ENCODE results near the gene XYLT1. TPM values are rescaled to one million over a fixed set of nuclear protein-coding genes. Genes with fewer than 3 reads are reported as not detected.
A peak's percentile ranks its signal among the peaks of the same experiment; 100 is the strongest.

XYLT1 gene
- total RNA-seq, 2 donors from 2014 or later = 6.0 to 15.2 TPM

DNA sequence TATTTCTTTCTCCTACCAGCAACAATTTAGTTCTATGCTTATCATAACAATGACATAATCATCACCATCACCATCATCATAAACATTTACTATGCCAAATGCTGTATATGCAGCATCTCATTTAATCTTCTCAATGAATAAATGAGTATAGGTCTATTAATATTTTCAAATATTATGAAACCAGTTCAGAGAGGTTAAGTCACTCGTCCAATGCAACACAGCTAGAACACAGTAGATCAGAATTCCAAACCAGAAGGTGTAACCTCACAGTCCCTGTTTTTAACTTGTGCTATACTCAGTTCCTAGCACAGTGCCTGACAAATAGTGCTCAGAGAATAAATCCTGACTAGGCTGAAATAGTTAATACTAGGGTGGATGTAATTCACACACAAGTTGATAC is 314.8 kb downstream of the XYLT1 start:
- H3K4me3 ChIP-seq = no peak overlapping the region
- no peaks in the 10 kb centered on the region for H3K4me1 ChIP-seq
- ATAC-seq = no peak
- H3K27ac ChIP-seq = no peak overlapping the region
- TF ChIP-seq POLR2A (IDR thresholded peaks at IDR 0.05) = no peak
- TF ChIP-seq, protein P1, sequence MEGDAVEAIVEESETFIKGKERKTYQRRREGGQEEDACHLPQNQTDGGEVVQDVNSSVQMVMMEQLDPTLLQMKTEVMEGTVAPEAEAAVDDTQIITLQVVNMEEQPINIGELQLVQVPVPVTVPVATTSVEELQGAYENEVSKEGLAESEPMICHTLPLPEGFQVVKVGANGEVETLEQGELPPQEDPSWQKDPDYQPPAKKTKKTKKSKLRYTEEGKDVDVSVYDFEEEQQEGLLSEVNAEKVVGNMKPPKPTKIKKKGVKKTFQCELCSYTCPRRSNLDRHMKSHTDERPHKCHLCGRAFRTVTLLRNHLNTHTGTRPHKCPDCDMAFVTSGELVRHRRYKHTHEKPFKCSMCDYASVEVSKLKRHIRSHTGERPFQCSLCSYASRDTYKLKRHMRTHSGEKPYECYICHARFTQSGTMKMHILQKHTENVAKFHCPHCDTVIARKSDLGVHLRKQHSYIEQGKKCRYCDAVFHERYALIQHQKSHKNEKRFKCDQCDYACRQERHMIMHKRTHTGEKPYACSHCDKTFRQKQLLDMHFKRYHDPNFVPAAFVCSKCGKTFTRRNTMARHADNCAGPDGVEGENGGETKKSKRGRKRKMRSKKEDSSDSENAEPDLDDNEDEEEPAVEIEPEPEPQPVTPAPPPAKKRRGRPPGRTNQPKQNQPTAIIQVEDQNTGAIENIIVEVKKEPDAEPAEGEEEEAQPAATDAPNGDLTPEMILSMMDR (IDR thresholded peaks at IDR 0.05) = no peak
- intact Hi-C loops (cut with DNase I) = no loop called here
- no peak for DNase-seq
- H3K36me3 ChIP-seq (replicated peaks in 1 of 2; ENCODE audit: insufficient read depth in 1 of 2, low read depth in 2 of 2) = no peaks in the 10 kb centered on the region
- no peaks in the 10 kb centered on the region for H3K9me3 ChIP-seq
- WGBS, 2 donors = 85 to 90% methylated on average over 1 of the region's 1 CpG
- no peaks in the 10 kb centered on the region for H3K27me3 ChIP-seq

DNA sequence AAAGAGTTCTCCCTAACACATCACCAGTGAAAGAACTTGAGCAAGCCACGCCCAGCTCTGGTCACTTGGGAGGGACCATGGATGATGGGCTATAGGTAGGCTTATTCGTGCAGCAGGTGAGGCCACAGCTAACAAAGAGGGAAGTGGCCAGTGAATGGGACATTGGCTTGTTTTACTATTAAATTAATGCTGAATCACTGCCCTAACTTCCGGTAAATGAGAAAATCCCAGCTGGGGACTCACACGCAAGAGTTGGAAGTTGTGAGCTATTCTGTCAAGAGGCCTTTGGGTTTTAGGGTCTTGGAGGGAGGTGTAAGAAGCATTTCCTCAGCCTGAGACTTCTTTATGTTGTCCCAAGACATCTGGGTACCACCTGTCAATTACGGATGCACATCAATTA is 315.3 kb downstream of the XYLT1 start:
- no peak overlapping the region for H3K4me3 ChIP-seq
- TF ChIP-seq, protein P1 (IDR thresholded peaks at IDR 0.05) = no peak
- TF ChIP-seq POLR2A (IDR thresholded peaks at IDR 0.05) = no peak
- ATAC-seq (no peak), DNase-seq (no peak)
- 87 to 97% methylated on average over 5 of the region's 5 CpGs for WGBS, 2 donors
- intact Hi-C loops (cut with DNase I) = no loop called here
- no peaks in the 10 kb centered on the region for H3K4me1 ChIP-seq
- H3K36me3 ChIP-seq (replicated peaks in 1 of 2; ENCODE audit: insufficient read depth in 1 of 2, low read depth in 2 of 2) = no peaks in the 10 kb centered on the region
- no peaks in the 10 kb centered on the region for H3K9me3 ChIP-seq
- H3K27me3 ChIP-seq = no peaks in the 10 kb centered on the region
- no peak overlapping the region for H3K27ac ChIP-seq

DNA sequence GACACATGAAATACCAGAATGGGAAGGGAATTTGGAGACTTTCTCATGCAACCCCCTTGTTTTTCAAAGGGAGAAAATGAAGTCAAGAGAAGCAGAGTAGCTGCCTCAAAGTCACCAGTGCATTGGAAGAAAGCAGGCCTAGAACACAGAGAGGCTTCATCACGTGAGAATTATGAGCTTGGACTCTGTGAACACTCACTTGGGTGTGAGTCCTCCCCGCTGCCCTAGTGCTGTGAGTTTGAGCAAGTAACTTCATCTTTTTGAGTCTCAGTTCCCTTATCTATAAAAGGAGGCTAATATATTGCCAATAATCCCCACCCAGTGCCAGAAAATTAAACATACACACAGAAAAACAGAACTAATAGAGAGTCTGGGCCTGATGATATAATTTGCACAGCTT is 315.8 kb downstream of the XYLT1 start:
- Histone ChIP-seq H3K9me3 (no peaks in the 10 kb centered on the region), H3K4me1 (no peaks in the 10 kb centered on the region), H3K27ac (no peak overlapping the region), H3K27me3 (no peaks in the 10 kb centered on the region), H3K36me3 (replicated peaks in 1 of 2; ENCODE audit: insufficient read depth in 1 of 2, low read depth in 2 of 2) (no peaks in the 10 kb centered on the region), H3K4me3 (no peak overlapping the region)
- intact Hi-C loops (cut with DNase I) = no loop called here
- ATAC-seq (no peak), DNase-seq (peak in 1 of 4 donors; percentile 21)
- WGBS, 2 donors = 73 to 81% methylated on average over 2 of the region's 2 CpGs
- TF ChIP-seq, protein P1 (IDR thresholded peaks at IDR 0.05) = no peak
- no peak for TF ChIP-seq POLR2A (IDR thresholded peaks at IDR 0.05)

DNA sequence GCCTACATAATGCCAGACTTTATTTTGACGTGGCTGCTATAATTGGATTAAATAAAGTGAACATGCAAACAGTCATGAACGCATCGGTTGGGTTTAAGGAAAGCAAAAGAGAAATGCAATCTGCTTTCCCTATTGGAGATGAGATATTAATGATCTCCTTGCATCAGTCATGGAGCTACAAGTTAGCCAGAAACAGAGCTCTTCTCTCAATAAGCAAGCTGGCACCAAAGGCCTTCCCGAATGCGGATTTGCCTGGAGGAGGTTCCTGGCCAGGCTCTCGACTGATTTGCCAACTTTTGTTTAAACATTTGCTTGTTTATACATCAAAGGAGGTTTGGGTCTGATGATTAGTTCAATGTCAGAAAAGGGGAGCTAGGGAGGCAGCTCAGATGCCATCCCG is 318.4 kb downstream of the XYLT1 start:
- no peak for TF ChIP-seq POLR2A (IDR thresholded peaks at IDR 0.05)
- TF ChIP-seq, protein P1 (IDR thresholded peaks at IDR 0.05) = no peak
- DNase-seq = no peak
- intact Hi-C loops (cut with DNase I) = no loop called here
- no peak for ATAC-seq
- 54 to 81% methylated on average over 7 of the region's 7 CpGs for WGBS, 2 donors
- Histone ChIP-seq H3K4me1 (no peaks in the 10 kb centered on the region), H3K4me3 (no peak overlapping the region), H3K27ac (no peak overlapping the region), H3K9me3 (no peaks in the 10 kb centered on the region), H3K36me3 (replicated peaks in 1 of 2; ENCODE audit: insufficient read depth in 1 of 2, low read depth in 2 of 2) (no peaks in the 10 kb centered on the region), H3K27me3 (no peaks in the 10 kb centered on the region)

DNA sequence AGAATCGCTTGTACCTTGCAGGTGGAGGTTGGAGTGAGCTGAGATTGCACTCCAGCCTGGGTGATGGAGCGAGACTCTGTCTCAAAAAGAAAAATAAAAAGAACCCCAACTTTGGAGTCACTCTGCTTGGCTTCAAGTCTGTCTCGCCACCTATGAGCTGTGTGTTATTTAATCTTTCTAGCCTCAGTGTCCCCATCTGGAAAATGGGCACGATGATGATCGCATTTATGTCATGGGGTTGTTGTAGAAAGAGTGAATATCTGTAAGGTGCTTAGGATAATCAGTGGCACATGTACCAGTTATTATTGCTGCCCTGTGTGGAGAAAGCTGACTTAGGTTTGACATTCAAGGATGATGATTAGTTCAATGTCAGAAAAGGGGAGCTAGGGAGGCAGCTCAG is 319.4 kb downstream of the XYLT1 start:
- intact Hi-C loops (cut with DNase I) = no loop called here
- WGBS, 2 donors = 93 to 94% methylated on average over 5 of the region's 5 CpGs
- no peak for ATAC-seq

More for the DNA sequence above, 319.4 kb downstream of the XYLT1 start:
- Histone ChIP-seq H3K4me1 (no peaks in the 10 kb centered on the region), H3K27ac (no peak overlapping the region), H3K36me3 (replicated peaks in 1 of 2; ENCODE audit: insufficient read depth in 1 of 2, low read depth in 2 of 2) (no peaks in the 10 kb centered on the region), H3K27me3 (no peaks in the 10 kb centered on the region), H3K9me3 (no peaks in the 10 kb centered on the region), H3K4me3 (no peak overlapping the region)
- no peak for DNase-seq
- TF ChIP-seq POLR2A (IDR thresholded peaks at IDR 0.05) = no peak
- TF ChIP-seq, protein P1 (IDR thresholded peaks at IDR 0.05) = no peak
